C4-2B (cell line): Measurements from ENCODE around the gene RDH13.
"Not testable (repeated sequence)": the region's sequence is repeated elsewhere in the genome, so short reads cannot be mapped to it uniquely, and the experiment has no call there.

Experiments used
- CTCF ChIP-seq: fragments of 450-650 bp; conservative IDR thresholded peaks from 2 replicates; pipeline ENCODE4 v1.5.1; 2017; ENCODE audit warnings: mild to moderate bottlenecking
- ZFX ChIP-seq: fragments of 450-650 bp; IDR thresholded peaks from 2 replicates; pipeline ENCODE4 v1.6.1; 2017

- not testable (repeated sequence) for TF ChIP-seq CTCF, ZFX
These were observed 2.7 kb downstream of the RDH13 start for GRCh38 chr19:55060287-55060686.
